Prostate gland (tissue), 2 donors: Measurements from ENCODE around the gene RAMACL.

ENCODE experiments used
- CTCF ChIP-seq, 4 experiments: fragments of 200-600 bp in 2 of 4; fragments of 450-650 bp in 2 of 4; sonication (generic) in 2 of 4; IDR thresholded peaks; 1 replicate in 3 of 4; 2 replicates in 1 of 4; pipeline ENCODE4 v1.5.1; 2016 to 2019; ENCODE audit warnings: antibody characterized with exemption in 4 of 4, mild to moderate bottlenecking in 2 of 4, moderate library complexity in 2 of 4
- POLR2A ChIP-seq: fragments of 450-650 bp; IDR thresholded peaks from one replicate; pipeline ENCODE4 v1.6.1; 2016; ENCODE audit warnings: antibody characterized with exemption, mild to moderate bottlenecking

GRCh38 chr6:166553563-166554271, 32.8 kb downstream of the RAMACL start:
- TF ChIP-seq POLR2A = no peak
- no peak for TF ChIP-seq CTCF (IDR thresholded peaks at IDR 0.05)
